Fibroblast of lung (primary cell): Measurements from ENCODE around the gene PARP6. TPM values are rescaled to one million over a fixed set of nuclear protein-coding genes. Genes with fewer than 3 reads are reported as not detected.

ENCODE experiments used
- DNase-seq, 2 donors: peaks; one replicate each; pipeline versions ENCODE4 v3.0.0 to v3.0.0-alpha.2; 2010; ENCODE audit warnings: low read depth in 2 of 2
- H2AFZ ChIP-seq: 2 replicates; pipeline ENCODE4 v1.5.1; 2012; ENCODE audit warnings: low read length, control low read depth, inconsistent platforms
- H3K27ac ChIP-seq: 2 replicates; pipeline ENCODE4 v1.5.1; 2011; ENCODE audit warnings: low read length, control low read depth; ENCODE audit not compliant: insufficient read depth
- H3K27me3 ChIP-seq: 2 replicates; pipeline ENCODE4 v1.5.1; 2011; ENCODE audit warnings: mild to moderate bottlenecking, low read length; ENCODE audit not compliant: control insufficient read depth, insufficient read depth
- H3K36me3 ChIP-seq: 2 replicates; pipeline ENCODE4 v1.5.1; 2011; ENCODE audit warnings: low read length; ENCODE audit not compliant: control insufficient read depth, insufficient read depth
- H3K4me1 ChIP-seq: 2 replicates; pipeline ENCODE4 v1.5.1; 2011; ENCODE audit warnings: low read length; ENCODE audit not compliant: control insufficient read depth, insufficient read depth; ENCODE audit errors: extremely low read depth
- H3K4me2 ChIP-seq: 2 replicates; pipeline ENCODE4 v1.5.1; 2011; ENCODE audit warnings: low read length, control low read depth; ENCODE audit not compliant: insufficient read depth; ENCODE audit errors: extremely low read depth
- H3K4me3 ChIP-seq, 4 experiments: fragments of 200-600 bp in 1 of 4; sonication (generic) in 1 of 4; replicated peaks in 1 of 4; 2 replicates each; pipeline ENCODE4 v1.5.1; 2011 to 2016; ENCODE audit warnings: low read length in 4 of 4, low read depth in 3 of 4, mild to moderate bottlenecking in 3 of 4, control low read depth in 2 of 4, inconsistent platforms in 1 of 4, mixed read lengths in 1 of 4; ENCODE audit not compliant: insufficient read depth in 1 of 4; ENCODE audit errors: control extremely low read depth in 1 of 4
- H3K79me2 ChIP-seq: 2 replicates; pipeline ENCODE4 v1.5.1; 2012; ENCODE audit warnings: mild to moderate bottlenecking, low read length, inconsistent platforms; ENCODE audit not compliant: control insufficient read depth, insufficient read depth
- H3K9ac ChIP-seq: 2 replicates; pipeline ENCODE4 v1.5.1; 2011; ENCODE audit warnings: mild to moderate bottlenecking, low read length, control low read depth; ENCODE audit not compliant: insufficient read depth
- H3K9me3 ChIP-seq: 2 replicates; pipeline ENCODE4 v1.5.1; 2012; ENCODE audit warnings: low read depth, low read length; ENCODE audit not compliant: control insufficient read depth, insufficient read depth
- H4K20me1 ChIP-seq: 2 replicates; pipeline ENCODE4 v1.5.1; 2011; ENCODE audit warnings: low read length; ENCODE audit not compliant: control insufficient read depth, insufficient read depth; ENCODE audit errors: extremely low read depth
- EZH2 ChIP-seq: IDR thresholded peaks from 2 replicates; pipeline ENCODE4 v1.5.1; 2012; ENCODE audit warnings: low read length, control low read depth, mild to moderate bottlenecking; ENCODE audit errors: missing control alignments
- polyA plus RNA-seq, 2 donors: library from polyadenylated mRNA; depleted of rRNA in 1 of 2; stranded (reverse) in 1 of 2; unstranded in 1 of 2; fragments of >200 nt; gene quantifications; 2 replicates each; pipeline ENCODE4 v1.2.1, GENCODE V29; 2011 to 2012; ENCODE audit warnings: missing spikeins in 1 of 2
- total RNA-seq: library from RNA; depleted of rRNA; stranded (reverse); fragments of >200 nt; gene quantifications from 2 replicates; pipeline ENCODE4 v1.2.1, GENCODE V29; 2014
- TF ChIP-seq, protein P1 (sequence below), 2 donors: IDR thresholded peaks in 1 of 2; conservative IDR thresholded peaks in 1 of 2; 1 replicate in 1 of 2; 2 replicates in 1 of 2; pipeline ENCODE4 v1.5.1; 2011 to 2012; ENCODE audit warnings: low read length in 2 of 2, control low read depth in 1 of 2, inconsistent platforms in 1 of 2, low read depth in 1 of 2, mild to moderate bottlenecking in 1 of 2

The PARP6 gene
- total and polyA plus RNA-seq, 2 donors (not counting 1 experiment from before 2014, with no cell fraction given), result 27.4 to 37.7 TPM

DNA sequence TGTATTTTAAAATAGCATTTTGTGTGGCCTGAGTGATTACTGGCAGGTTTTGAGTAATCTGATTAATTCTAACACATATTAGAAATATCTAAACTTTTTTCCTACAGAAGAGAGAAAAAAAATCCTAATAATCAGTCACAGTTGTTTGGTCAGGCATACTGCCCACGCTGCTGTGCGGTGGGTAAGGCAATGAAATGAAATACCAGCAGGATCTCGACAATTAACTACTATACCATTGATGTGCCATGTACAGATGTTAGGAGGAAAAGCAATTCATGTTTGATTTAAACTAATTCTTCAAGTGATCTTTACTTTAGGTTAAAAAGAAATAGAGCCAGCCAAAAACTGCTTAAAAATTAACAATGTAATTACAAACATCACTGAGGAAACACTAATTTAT is 79.9 kb downstream of the PARP6 start:
- no peak for TF ChIP-seq EZH2
- TF ChIP-seq, protein P1, sequence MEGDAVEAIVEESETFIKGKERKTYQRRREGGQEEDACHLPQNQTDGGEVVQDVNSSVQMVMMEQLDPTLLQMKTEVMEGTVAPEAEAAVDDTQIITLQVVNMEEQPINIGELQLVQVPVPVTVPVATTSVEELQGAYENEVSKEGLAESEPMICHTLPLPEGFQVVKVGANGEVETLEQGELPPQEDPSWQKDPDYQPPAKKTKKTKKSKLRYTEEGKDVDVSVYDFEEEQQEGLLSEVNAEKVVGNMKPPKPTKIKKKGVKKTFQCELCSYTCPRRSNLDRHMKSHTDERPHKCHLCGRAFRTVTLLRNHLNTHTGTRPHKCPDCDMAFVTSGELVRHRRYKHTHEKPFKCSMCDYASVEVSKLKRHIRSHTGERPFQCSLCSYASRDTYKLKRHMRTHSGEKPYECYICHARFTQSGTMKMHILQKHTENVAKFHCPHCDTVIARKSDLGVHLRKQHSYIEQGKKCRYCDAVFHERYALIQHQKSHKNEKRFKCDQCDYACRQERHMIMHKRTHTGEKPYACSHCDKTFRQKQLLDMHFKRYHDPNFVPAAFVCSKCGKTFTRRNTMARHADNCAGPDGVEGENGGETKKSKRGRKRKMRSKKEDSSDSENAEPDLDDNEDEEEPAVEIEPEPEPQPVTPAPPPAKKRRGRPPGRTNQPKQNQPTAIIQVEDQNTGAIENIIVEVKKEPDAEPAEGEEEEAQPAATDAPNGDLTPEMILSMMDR (conservative IDR thresholded peaks at IDR 0.05 in 1 of 2, IDR thresholded peaks at IDR 0.05 in 1 of 2; ENCODE audit: low read depth in 1 of 2, low read length in 2 of 2), result no peak
- Histone ChIP-seq H3K36me3 (no peaks in the 10 kb centered on the region), H3K27ac (no peak overlapping the region), H3K4me2 (no peak overlapping the region), H2AFZ (no peak overlapping the region), H3K27me3 (peaks cover 5% of the 10 kb centered on the region), H4K20me1 (no peaks in the 10 kb centered on the region), H3K9me3 (no peaks in the 10 kb centered on the region), H3K4me1 (no peaks in the 10 kb centered on the region), H3K4me3 (no peak overlapping the region), H3K9ac (no peak overlapping the region), H3K79me2 (no peaks in the 10 kb centered on the region)
- no peak for DNase-seq

Other genes starting within 250 kb of the PARP6 start
- gene MYO9A, start 154.4 kb downstream of the PARP6 start, total RNA-seq, result 34.7 and 48.6 TPM in 2 replicates
- gene MYO9A, start 154.4 kb downstream of the PARP6 start, polyA plus RNA-seq, result 11.5 and 12.8 TPM in 2 replicates
- 2.6 and 3.0 TPM in 2 replicates for gene SENP8, start 154.2 kb downstream of the PARP6 start, total RNA-seq
- 3.0 and 3.5 TPM in 2 replicates for gene SENP8, start 154.2 kb downstream of the PARP6 start, polyA plus RNA-seq
- 0.77 and 0.83 TPM in 2 replicates for gene GRAMD2A, start 74.8 kb downstream of the PARP6 start, total RNA-seq
- 0.09 and 0.15 TPM in 2 replicates for gene GRAMD2A, start 74.8 kb downstream of the PARP6 start, polyA plus RNA-seq
- 926 and 1,892 TPM in 2 replicates for gene PKM, start 41.4 kb downstream of the PARP6 start, total RNA-seq
- gene PKM, start 41.4 kb downstream of the PARP6 start, polyA plus RNA-seq, result 2,521 and 3,546 TPM in 2 replicates
- 0.17 and 0.26 TPM in 2 replicates for gene CELF6, start 47.6 kb upstream of the PARP6 start, total RNA-seq
- gene CELF6, start 47.6 kb upstream of the PARP6 start, polyA plus RNA-seq, result 0.08 TPM in 1 of 2 replicates, not detected in the other
- gene HEXA, start 103.5 kb upstream of the PARP6 start, total RNA-seq, result 80.3 and 98.1 TPM in 2 replicates
- 137 and 183 TPM in 2 replicates for gene HEXA, start 103.5 kb upstream of the PARP6 start, polyA plus RNA-seq
- not detected in 2 replicates for gene TMEM202, start 125.8 kb upstream of the PARP6 start, total RNA-seq
- gene TMEM202, start 125.8 kb upstream of the PARP6 start, polyA plus RNA-seq, result not detected in 2 replicates
- gene ARIH1, start 201.8 kb upstream of the PARP6 start, total RNA-seq, result 15.7 and 27.9 TPM in 2 replicates
- 52.4 and 62.3 TPM in 2 replicates for gene ARIH1, start 201.8 kb upstream of the PARP6 start, polyA plus RNA-seq